A549 (cell line): ENCODE data around the gene CHRND. TPM values are rescaled to one million over a fixed set of nuclear protein-coding genes. Genes with fewer than 3 reads are reported as not detected.

ENCODE experiments used
- ATAC-seq, 2 experiments: fragments of 200-7000 bp in 1 of 2; fragments of >200 bp in 1 of 2; cut with Nextera tagmentation in 1 of 2; cut with Tn5 transposase in 1 of 2; 3 replicates each; pipeline versions ENCODE4 v1.8.0 to v1.9.1; 2018 to 2020; ENCODE audit warnings: mild to moderate bottlenecking in 1 of 2, moderate library complexity in 1 of 2
- CTCF ChIA-PET: fragments of 300-600 bp; sonication (Branson Sonifier 250); formaldehyde crosslinking; extraction: SDS; loops from one replicate; lab custom pipeline; 2021; ENCODE audit warnings: antibody characterized with exemption, inconsistent platforms; lab: Yijun Ruan, JAX
- POLR2A ChIA-PET: fragments of 350-600 bp; formaldehyde crosslinking; extraction: SDS; loops from one replicate; lab custom pipeline; 2021; ENCODE audit warnings: antibody characterized with exemption, inconsistent platforms; lab: Yijun Ruan, JAX
- DNase-seq, 2 experiments: peaks; one replicate each; pipeline versions ENCODE4 v3.0.0 to v3.0.0-alpha.2; 2011 to 2016; ENCODE audit warnings: low read depth in 1 of 2, low spot score in 1 of 2
- FAIRE-seq: peaks from 2 replicates; lab custom pipeline; 2011; peaks lifted over from hg19 to GRCh38; lab: Jason Lieb, UNC
- H3K27ac ChIP-seq, 2 experiments: fragments of >200 bp; sonication (Bioruptor Twin); formaldehyde crosslinking; 3 replicates each; pipeline ENCODE4 v1.5.1; 2016 to 2017
- H3K4me1 ChIP-seq: fragments of >200 bp; sonication (Bioruptor Twin); formaldehyde crosslinking; 3 replicates; pipeline ENCODE4 v1.6.1; 2016
- H3K4me2 ChIP-seq: fragments of >200 bp; sonication (Bioruptor Twin); formaldehyde crosslinking; 3 replicates; pipeline ENCODE4 v1.6.1; 2016
- H3K4me3 ChIP-seq: fragments of >200 bp; sonication (Bioruptor Twin); formaldehyde crosslinking; 3 replicates; pipeline ENCODE4 v1.5.1; 2016
- H3K9me3 ChIP-seq: fragments of >200 bp; sonication (Bioruptor Twin); formaldehyde crosslinking; 3 replicates; pipeline ENCODE4 v1.6.1; 2016
- CBX8 ChIP-seq: fragments of 200-600 bp; sonication (generic); IDR thresholded peaks from 2 replicates; pipeline ENCODE4 v1.6.1; 2016
- CHD4 ChIP-seq: fragments of 200-600 bp; sonication (generic); IDR thresholded peaks from 2 replicates; pipeline ENCODE4 v1.6.1; 2016; ENCODE audit warnings: antibody characterized with exemption, mild to moderate bottlenecking, borderline replicate concordance
- EHMT2 ChIP-seq: fragments of 200-600 bp; sonication (generic); IDR thresholded peaks from 2 replicates; pipeline ENCODE4 v1.6.1; 2016; ENCODE audit warnings: antibody characterized with exemption, low read depth, mild to moderate bottlenecking, moderate library complexity
- EP300 ChIP-seq, 2 experiments: fragments of >200 bp; sonication (Bioruptor Twin); formaldehyde crosslinking; IDR thresholded peaks; 2 replicates in 1 of 2; 3 replicates in 1 of 2; pipeline ENCODE4 v1.6.1; 2016 to 2017
- FOSB ChIP-seq: fragments of 250-450 bp; sonication (Bioruptor Pico); IDR thresholded peaks from 2 replicates; pipeline ENCODE4 v1.5.0; 2020; ENCODE audit warnings: mild to moderate bottlenecking, moderate library complexity
- FOSL2 ChIP-seq, 2 experiments: fragments of 450-650 bp in 1 of 2; fragments of >200 bp in 1 of 2; sonication (Bioruptor Twin) in 1 of 2; formaldehyde crosslinking; IDR thresholded peaks; 2 replicates each; pipeline versions ENCODE4 v1.5.0 to v1.6.1; 2016 to 2020; ENCODE audit warnings: mild to moderate bottlenecking in 1 of 2, moderate library complexity in 1 of 2
- FOXS1 ChIP-seq: fragments of 250-450 bp; sonication (Bioruptor Pico); IDR thresholded peaks from 2 replicates; pipeline ENCODE4 v1.5.0; 2020; ENCODE audit warnings: mild to moderate bottlenecking, moderate library complexity
- HDAC2 ChIP-seq: fragments of 200-600 bp; sonication (generic); IDR thresholded peaks from 2 replicates; pipeline ENCODE4 v1.6.1; 2016
- HEYL ChIP-seq: fragments of 250-450 bp; sonication (Bioruptor Pico); IDR thresholded peaks from 2 replicates; pipeline ENCODE4 v1.8.0; 2021; ENCODE audit warnings: mild to moderate bottlenecking, moderate library complexity
- HOXB13 ChIP-seq: fragments of 250-450 bp; sonication (Bioruptor Pico); IDR thresholded peaks from 2 replicates; pipeline ENCODE4 v1.5.0; 2020; ENCODE audit warnings: low read depth, mild to moderate bottlenecking, moderate library complexity
- HOXB5 ChIP-seq: fragments of 250-450 bp; sonication (Bioruptor Pico); IDR thresholded peaks from 2 replicates; pipeline ENCODE4 v1.5.0; 2020; ENCODE audit warnings: mild to moderate bottlenecking, moderate library complexity
- JUN ChIP-seq, 2 experiments: fragments of >200 bp; sonication (Bioruptor Twin); formaldehyde crosslinking; IDR thresholded peaks; 2 replicates in 1 of 2; 3 replicates in 1 of 2; pipeline ENCODE4 v1.6.1; 2016 to 2017
- NFE2L2 ChIP-seq: fragments of 150-350 bp; conservative IDR thresholded peaks from 2 replicates; pipeline ENCODE4 v1.6.1; 2014; ENCODE audit warnings: low read length
- NPAS2 ChIP-seq: fragments of 250-450 bp; sonication (Bioruptor Pico); IDR thresholded peaks from 2 replicates; pipeline ENCODE4 v1.8.0; 2022; ENCODE audit warnings: mild to moderate bottlenecking, moderate library complexity, borderline replicate concordance
- PHF8 ChIP-seq: fragments of 200-600 bp; sonication (generic); IDR thresholded peaks from 2 replicates; pipeline ENCODE4 v1.6.1; 2016; ENCODE audit warnings: low read depth, mild to moderate bottlenecking, antibody characterized with exemption, moderate library complexity, borderline replicate concordance
- POLR2AphosphoS2 ChIP-seq: conservative IDR thresholded peaks from 2 replicates; pipeline ENCODE4 v1.6.1; 2012; ENCODE audit warnings: low read length, improper control_type of control experiment, inconsistent platforms
- RAD21 ChIP-seq, 2 experiments: fragments of >200 bp in 1 of 2; sonication (Bioruptor Twin) in 1 of 2; formaldehyde crosslinking in 1 of 2; IDR thresholded peaks in 1 of 2; conservative IDR thresholded peaks in 1 of 2; 2 replicates in 1 of 2; 3 replicates in 1 of 2; pipeline ENCODE4 v1.6.1; 2012 to 2018; ENCODE audit warnings: inconsistent platforms in 1 of 2
- RCOR1 ChIP-seq: fragments of 150-350 bp; IDR thresholded peaks from 2 replicates; pipeline ENCODE4 v1.6.1; 2014; ENCODE audit warnings: antibody characterized with exemption, low read length, low read depth
- SREBF2 ChIP-seq: fragments of 450-650 bp; IDR thresholded peaks from 2 replicates; pipeline ENCODE4 v1.6.1; 2014; ENCODE audit warnings: mild to moderate bottlenecking, moderate library complexity
- TP53 ChIP-seq: fragments of 250-450 bp; sonication (Bioruptor Pico); IDR thresholded peaks from 2 replicates; pipeline ENCODE4 v1.5.0; 2021; ENCODE audit warnings: mild to moderate bottlenecking, moderate library complexity
- ZC3H11A ChIP-seq: fragments of 450-650 bp; IDR thresholded peaks from 2 replicates; pipeline ENCODE4 v1.6.1; 2014; ENCODE audit warnings: antibody characterized with exemption, mild to moderate bottlenecking
- ZNF302 ChIP-seq: fragments of 250-450 bp; sonication (Bioruptor Pico); IDR thresholded peaks from 2 replicates; pipeline ENCODE4 v1.9.0; 2021; ENCODE audit warnings: inconsistent platforms, mild to moderate bottlenecking, moderate library complexity
- WGBS: methylation state at CpG from one replicate; pipeline ENCODE4 v1.1.6; 2017; ENCODE audit errors: missing lambda C conversion rate; 5-methylcytosine and 5-hydroxymethylcytosine counted together
- polyA plus RNA-seq, 4 experiments: library from polyadenylated mRNA; depleted of rRNA in 3 of 4; stranded (reverse); fragments of >200 nt; fragmentation: RNase III in 1 of 4; extraction: RNeasy Plus Mini Kit Qiagen cat#74134 plus additional on column Dnase treatment in 1 of 4; gene quantifications; 2 replicates in 3 of 4; 3 replicates in 1 of 4; pipeline ENCODE4 v1.2.3, GENCODE V29; 2011 to 2017
- TF ChIP-seq, protein P1 (sequence below): fragments of 200-600 bp; sonication (generic); IDR thresholded peaks from 2 replicates; pipeline ENCODE4 v1.6.1; 2016; ENCODE audit warnings: antibody characterized with exemption, mild to moderate bottlenecking, moderate library complexity
- TF ChIP-seq, protein P2 (sequence below): fragments of 250-450 bp; sonication (Bioruptor Pico); IDR thresholded peaks from 2 replicates; pipeline ENCODE4 v1.5.0; 2020; ENCODE audit warnings: low read depth, mild to moderate bottlenecking, moderate library complexity
- TF ChIP-seq, protein P3 (sequence below): fragments of 450-650 bp; IDR thresholded peaks from 2 replicates; pipeline ENCODE4 v1.6.1; 2014; ENCODE audit warnings: antibody characterized with exemption
- TF ChIP-seq, protein P4 (sequence below): fragments of >200 bp; sonication (Bioruptor Twin); formaldehyde crosslinking; IDR thresholded peaks from 3 replicates; pipeline ENCODE4 v1.6.1; 2016
- TF ChIP-seq, protein P5 (sequence below): IDR thresholded peaks from 2 replicates; pipeline ENCODE4 v1.6.1; 2012; ENCODE audit warnings: low read depth, borderline replicate concordance
- TF ChIP-seq, protein P6 (sequence below): IDR thresholded peaks from 2 replicates; pipeline ENCODE4 v1.6.1; 2012

The CHRND gene
- polyA plus RNA-seq, 2 of the 4 experiments (the other 2 are of a cell fraction): not detected

DNA sequence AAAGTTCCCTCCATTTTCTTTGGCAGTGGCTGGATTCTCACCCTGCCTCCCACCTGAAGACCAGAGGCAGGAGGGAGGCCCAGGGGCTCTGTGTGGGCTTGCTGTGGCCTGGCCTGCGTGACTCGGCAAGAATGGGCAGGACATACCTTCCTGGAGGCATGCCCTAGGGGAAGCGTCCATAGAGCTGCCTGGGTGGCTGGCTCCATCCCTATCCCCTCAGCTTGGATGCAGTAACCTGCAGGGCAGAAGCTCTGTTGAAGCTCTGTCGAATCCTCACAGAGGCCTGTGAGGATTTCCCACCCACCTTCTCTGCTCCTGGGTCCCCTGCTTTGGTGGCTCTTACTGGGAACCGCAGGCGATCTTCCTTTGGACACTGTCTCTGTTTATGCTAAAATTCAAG is 7.1 kb upstream of the CHRND start:
- Histone ChIP-seq H3K4me1 (peaks cover 22% of the 10 kb centered on the region; the same call in 2 of the 3 replicates), H3K4me3 (no peak overlapping the region), H3K9me3 (no peaks in the 10 kb centered on the region), H3K4me2 (no peak overlapping the region), H3K27ac (no peak overlapping the region)
- ATAC-seq: no peak
- TF ChIP-seq HOXB5 (CRISPR knock-in tag): no peak
- TF ChIP-seq TP53 (CRISPR knock-in tag): no peak
- TF ChIP-seq, protein P1, sequence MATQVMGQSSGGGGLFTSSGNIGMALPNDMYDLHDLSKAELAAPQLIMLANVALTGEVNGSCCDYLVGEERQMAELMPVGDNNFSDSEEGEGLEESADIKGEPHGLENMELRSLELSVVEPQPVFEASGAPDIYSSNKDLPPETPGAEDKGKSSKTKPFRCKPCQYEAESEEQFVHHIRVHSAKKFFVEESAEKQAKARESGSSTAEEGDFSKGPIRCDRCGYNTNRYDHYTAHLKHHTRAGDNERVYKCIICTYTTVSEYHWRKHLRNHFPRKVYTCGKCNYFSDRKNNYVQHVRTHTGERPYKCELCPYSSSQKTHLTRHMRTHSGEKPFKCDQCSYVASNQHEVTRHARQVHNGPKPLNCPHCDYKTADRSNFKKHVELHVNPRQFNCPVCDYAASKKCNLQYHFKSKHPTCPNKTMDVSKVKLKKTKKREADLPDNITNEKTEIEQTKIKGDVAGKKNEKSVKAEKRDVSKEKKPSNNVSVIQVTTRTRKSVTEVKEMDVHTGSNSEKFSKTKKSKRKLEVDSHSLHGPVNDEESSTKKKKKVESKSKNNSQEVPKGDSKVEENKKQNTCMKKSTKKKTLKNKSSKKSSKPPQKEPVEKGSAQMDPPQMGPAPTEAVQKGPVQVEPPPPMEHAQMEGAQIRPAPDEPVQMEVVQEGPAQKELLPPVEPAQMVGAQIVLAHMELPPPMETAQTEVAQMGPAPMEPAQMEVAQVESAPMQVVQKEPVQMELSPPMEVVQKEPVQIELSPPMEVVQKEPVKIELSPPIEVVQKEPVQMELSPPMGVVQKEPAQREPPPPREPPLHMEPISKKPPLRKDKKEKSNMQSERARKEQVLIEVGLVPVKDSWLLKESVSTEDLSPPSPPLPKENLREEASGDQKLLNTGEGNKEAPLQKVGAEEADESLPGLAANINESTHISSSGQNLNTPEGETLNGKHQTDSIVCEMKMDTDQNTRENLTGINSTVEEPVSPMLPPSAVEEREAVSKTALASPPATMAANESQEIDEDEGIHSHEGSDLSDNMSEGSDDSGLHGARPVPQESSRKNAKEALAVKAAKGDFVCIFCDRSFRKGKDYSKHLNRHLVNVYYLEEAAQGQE: no peak
- TF ChIP-seq PHF8: no peak
- TF ChIP-seq HEYL (CRISPR knock-in tag): no peak
- no peak for TF ChIP-seq NFE2L2
- TF ChIP-seq HDAC2: no peak
- no peak for TF ChIP-seq EHMT2
- no peak for TF ChIP-seq CHD4
- TF ChIP-seq RAD21 (conservative IDR thresholded peaks at IDR 0.05 in 1 of 2, IDR thresholded peaks at IDR 0.05 in 1 of 2): no peak
- no peak for TF ChIP-seq CBX8
- no peak for TF ChIP-seq FOXS1 (CRISPR knock-in tag)
- TF ChIP-seq, protein P2, sequence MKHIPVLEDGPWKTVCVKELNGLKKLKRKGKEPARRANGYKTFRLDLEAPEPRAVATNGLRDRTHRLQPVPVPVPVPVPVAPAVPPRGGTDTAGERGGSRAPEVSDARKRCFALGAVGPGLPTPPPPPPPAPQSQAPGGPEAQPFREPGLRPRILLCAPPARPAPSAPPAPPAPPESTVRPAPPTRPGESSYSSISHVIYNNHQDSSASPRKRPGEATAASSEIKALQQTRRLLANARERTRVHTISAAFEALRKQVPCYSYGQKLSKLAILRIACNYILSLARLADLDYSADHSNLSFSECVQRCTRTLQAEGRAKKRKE (CRISPR knock-in tag): no peak
- no peak for TF ChIP-seq POLR2AphosphoS2
- no peak for TF ChIP-seq JUN (IDR thresholded peaks at IDR 0.05)
- TF ChIP-seq EP300 (IDR thresholded peaks at IDR 0.05): no peak
- no peak for TF ChIP-seq ZNF302
- TF ChIP-seq, protein P3, sequence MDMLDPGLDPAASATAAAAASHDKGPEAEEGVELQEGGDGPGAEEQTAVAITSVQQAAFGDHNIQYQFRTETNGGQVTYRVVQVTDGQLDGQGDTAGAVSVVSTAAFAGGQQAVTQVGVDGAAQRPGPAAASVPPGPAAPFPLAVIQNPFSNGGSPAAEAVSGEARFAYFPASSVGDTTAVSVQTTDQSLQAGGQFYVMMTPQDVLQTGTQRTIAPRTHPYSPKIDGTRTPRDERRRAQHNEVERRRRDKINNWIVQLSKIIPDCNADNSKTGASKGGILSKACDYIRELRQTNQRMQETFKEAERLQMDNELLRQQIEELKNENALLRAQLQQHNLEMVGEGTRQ: no peak
- TF ChIP-seq RCOR1: no peak
- CTCF ChIA-PET: interaction anchor here (0.9 to 8.2 kb wide), 6 partner anchors 11 to 618 kb away, joined by 3 to 107 read pairs (median 6); no protein-coding TSS in a partner anchor
- WGBS: 76% methylated on average over 5 of the region's 6 CpGs
- no peak for DNase-seq
- FAIRE-seq: no peak
- POLR2A ChIA-PET: no interaction called here

DNA sequence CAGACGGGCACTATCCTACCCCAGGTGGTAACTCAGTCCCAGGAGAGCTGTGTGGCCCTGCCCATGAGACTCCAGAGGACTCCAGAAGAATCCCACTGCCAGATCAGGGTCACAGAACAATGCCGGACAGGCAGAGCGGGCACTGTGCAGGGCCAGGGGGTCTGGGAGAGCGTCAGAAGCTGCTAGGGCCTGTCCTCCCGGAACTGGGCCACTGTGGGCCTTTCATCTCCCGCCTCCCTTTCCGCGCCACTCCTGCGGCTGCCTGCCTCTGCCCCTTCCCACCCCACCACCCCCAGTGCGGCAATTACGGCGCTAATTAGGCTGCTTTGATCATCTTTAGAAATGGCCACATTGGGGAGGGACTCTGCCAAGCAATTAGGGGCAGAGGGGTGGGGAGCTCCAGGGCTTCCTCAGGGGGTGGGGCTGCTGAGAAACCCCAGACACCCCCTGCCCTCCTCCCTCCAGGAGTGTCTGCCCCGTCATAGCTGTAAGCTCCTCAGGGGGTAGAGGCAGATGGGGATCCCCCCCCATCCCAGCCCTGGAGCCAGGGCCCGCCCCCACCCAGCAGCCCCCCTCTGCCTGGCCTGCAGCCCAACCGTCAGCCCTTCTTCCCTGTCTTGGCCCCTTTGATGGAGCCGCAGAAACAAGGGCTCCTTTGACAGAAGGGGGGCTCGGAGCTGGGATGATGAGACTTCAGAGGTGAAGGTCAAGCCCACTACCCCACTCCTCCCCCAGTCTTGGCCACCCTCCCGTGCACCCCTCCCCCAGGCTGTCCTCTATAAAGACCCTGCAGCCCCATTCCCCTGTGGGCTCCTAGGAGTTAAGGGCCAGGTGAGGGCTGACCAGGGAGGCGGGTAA is 6.2 kb upstream of the CHRND start, which contains the start of gene PRSS56:
Gene PRSS56, plus strand, starts transcription at position 808 of the 858 bp plus-strand sequence. CDS start 211 bp downstream, outside the sequence.
- POLR2A ChIA-PET: no interaction called here
- peaks cover 22% of the 10 kb centered on the region; the same call in 2 of the 3 replicates for H3K4me1 ChIP-seq
- H3K4me2 ChIP-seq: no peak within 1 kb of the TSS
- DNase-seq (no peak), FAIRE-seq (no peak)
- H3K27ac ChIP-seq: no peak within 1 kb of the TSS
- TF ChIP-seq NPAS2 (CRISPR knock-in tag) (no peak), FOXS1 (CRISPR knock-in tag) (no peak), HOXB13 (CRISPR knock-in tag) (no peak), SREBF2 (no peak), FOSL2 (IDR thresholded peaks at IDR 0.05) (no peak), FOSL2 (CRISPR knock-in tag; IDR thresholded peaks at IDR 0.05) (no peak), HOXB5 (CRISPR knock-in tag) (no peak), ZC3H11A (no peak), EP300 (IDR thresholded peaks at IDR 0.05) (no peak), FOSB (CRISPR knock-in tag) (no peak), RAD21 (conservative IDR thresholded peaks at IDR 0.05 in 1 of 2, IDR thresholded peaks at IDR 0.05 in 1 of 2) (no peak)
- TF ChIP-seq, protein P4, sequence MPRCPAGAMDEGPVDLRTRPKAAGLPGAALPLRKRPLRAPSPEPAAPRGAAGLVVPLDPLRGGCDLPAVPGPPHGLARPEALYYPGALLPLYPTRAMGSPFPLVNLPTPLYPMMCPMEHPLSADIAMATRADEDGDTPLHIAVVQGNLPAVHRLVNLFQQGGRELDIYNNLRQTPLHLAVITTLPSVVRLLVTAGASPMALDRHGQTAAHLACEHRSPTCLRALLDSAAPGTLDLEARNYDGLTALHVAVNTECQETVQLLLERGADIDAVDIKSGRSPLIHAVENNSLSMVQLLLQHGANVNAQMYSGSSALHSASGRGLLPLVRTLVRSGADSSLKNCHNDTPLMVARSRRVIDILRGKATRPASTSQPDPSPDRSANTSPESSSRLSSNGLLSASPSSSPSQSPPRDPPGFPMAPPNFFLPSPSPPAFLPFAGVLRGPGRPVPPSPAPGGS: no peak
- TF ChIP-seq, protein P5, sequence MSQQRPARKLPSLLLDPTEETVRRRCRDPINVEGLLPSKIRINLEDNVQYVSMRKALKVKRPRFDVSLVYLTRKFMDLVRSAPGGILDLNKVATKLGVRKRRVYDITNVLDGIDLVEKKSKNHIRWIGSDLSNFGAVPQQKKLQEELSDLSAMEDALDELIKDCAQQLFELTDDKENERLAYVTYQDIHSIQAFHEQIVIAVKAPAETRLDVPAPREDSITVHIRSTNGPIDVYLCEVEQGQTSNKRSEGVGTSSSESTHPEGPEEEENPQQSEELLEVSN: no peak
- TF ChIP-seq, protein P6, sequence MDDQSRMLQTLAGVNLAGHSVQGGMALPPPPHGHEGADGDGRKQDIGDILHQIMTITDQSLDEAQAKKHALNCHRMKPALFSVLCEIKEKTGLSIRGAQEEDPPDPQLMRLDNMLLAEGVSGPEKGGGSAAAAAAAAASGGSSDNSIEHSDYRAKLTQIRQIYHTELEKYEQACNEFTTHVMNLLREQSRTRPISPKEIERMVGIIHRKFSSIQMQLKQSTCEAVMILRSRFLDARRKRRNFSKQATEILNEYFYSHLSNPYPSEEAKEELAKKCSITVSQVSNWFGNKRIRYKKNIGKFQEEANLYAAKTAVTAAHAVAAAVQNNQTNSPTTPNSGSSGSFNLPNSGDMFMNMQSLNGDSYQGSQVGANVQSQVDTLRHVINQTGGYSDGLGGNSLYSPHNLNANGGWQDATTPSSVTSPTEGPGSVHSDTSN: no peak
- TF ChIP-seq, all 56 proteins: peak for 0
- CTCF ChIA-PET: interaction anchor here (0.9 to 8.2 kb wide), 15 partner anchors 10 to 908 kb away, joined by 3 to 107 read pairs (median 7); no protein-coding TSS in a partner anchor
- Histone ChIP-seq H3K4me3 (no peak within 1 kb of the TSS), H3K9me3 (no peaks in the 10 kb centered on the region)
- WGBS: 79% methylated on average over 14 of the region's 19 CpGs
- ATAC-seq: no peak
